Stimulated activated naive CD4-positive, alpha-beta T cell treated with Interleukin-2 at 50 U/mL for 16 hours (primary cell): Measurements from ENCODE around the gene PCDHA12.
"Not testable (repeated sequence)": the region's sequence is repeated elsewhere in the genome, so short reads cannot be mapped to it uniquely, and the experiment has no call there.

Experiments
- DNase-seq: peaks from one replicate; lab custom pipeline; 2025; lab: John Stamatoyannopoulos, UW

Gene PCDHA12

DNA sequence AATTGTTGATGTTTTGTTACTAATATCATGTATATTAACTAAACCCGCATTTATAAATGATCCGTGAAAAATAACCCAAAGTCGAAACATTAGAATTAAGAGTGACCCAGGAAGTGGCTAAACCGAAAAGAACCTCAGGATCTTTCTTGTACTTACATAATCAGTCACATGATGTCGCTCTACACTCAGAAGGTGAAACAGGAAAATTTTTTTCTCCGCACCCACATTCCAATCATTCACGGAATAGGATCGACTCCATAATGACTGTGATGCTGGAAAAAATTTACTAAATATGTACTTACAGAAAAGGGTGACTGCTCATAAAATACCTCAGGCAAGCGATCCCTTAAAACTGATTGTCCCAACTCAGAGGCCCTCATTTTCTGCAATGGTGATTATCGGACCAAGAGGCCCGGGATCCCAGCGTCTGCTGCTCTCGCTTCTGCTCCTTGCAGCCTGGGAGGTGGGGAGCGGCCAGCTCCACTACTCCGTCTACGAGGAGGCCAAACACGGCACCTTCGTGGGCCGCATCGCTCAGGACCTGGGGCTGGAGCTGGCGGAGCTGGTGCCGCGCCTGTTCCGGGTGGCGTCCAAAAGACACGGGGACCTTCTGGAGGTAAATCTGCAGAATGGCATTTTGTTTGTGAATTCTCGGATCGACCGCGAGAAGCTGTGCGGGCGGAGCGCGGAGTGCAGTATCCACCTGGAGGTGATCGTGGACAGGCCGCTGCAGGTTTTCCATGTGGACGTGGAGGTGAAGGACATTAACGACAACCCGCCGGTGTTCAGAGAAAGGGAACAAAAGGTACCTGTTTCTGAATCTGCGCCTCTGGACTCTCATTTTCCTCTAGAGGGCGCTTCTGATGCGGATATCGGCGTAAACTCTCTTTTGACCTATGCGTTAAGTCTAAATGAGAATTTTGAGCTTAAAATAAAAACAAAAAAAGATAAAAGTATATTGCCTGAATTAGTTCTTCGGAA, at the start of gene PCDHA12:
Gene PCDHA12 (plus strand): TSS at position 224 of the 981 bp plus-strand sequence. CDS start 165 bp downstream, at position 389.
- DNase-seq: no peak

DNA sequence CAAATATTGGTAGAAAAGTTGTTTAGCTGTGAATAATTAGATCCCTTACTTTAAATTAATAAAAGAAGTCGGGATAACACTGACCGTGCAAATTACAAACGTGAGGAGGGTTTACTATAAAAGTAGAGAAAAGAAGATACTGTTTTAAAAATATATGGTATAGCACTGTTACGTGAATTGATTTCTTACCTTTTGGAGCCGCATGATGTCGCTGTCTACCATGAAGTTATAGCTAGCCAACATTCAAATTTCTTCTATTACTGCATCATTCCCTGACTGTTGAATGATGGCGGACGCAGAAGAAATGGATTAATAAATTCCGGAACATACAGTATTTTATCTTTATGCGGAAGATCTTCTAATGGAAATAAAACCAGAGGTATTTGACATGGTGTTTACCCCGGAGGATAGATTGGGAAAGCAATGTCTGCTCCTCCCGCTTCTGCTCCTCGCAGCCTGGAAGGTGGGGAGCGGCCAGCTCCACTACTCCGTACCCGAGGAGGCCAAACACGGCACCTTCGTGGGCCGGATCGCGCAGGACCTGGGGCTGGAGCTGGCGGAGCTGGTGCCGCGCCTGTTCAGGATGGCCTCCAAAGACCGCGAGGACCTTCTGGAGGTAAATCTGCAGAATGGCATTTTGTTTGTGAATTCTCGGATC, 47.3 kb upstream of the PCDHA12 start, which contains the start of gene PCDHA6:
Gene PCDHA6 (plus strand): TSS at position 257 of the 658 bp plus-strand sequence. CDS start 132 bp downstream, at position 389.
- no peak for DNase-seq

DNA sequence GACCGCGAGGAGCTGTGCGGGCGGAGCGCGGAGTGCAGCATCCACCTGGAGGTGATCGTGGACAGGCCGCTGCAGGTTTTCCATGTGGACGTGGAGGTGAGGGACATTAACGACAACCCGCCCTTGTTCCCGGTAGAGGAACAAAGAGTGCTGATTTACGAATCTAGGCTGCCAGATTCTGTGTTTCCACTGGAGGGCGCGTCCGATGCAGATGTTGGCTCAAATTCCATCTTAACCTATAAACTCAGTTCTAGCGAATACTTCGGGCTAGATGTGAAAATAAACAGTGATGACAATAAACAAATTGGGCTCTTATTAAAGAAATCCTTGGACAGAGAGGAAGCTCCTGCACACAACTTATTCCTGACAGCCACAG, 46.8 kb upstream of the PCDHA12 start:
- no peak for DNase-seq

DNA sequence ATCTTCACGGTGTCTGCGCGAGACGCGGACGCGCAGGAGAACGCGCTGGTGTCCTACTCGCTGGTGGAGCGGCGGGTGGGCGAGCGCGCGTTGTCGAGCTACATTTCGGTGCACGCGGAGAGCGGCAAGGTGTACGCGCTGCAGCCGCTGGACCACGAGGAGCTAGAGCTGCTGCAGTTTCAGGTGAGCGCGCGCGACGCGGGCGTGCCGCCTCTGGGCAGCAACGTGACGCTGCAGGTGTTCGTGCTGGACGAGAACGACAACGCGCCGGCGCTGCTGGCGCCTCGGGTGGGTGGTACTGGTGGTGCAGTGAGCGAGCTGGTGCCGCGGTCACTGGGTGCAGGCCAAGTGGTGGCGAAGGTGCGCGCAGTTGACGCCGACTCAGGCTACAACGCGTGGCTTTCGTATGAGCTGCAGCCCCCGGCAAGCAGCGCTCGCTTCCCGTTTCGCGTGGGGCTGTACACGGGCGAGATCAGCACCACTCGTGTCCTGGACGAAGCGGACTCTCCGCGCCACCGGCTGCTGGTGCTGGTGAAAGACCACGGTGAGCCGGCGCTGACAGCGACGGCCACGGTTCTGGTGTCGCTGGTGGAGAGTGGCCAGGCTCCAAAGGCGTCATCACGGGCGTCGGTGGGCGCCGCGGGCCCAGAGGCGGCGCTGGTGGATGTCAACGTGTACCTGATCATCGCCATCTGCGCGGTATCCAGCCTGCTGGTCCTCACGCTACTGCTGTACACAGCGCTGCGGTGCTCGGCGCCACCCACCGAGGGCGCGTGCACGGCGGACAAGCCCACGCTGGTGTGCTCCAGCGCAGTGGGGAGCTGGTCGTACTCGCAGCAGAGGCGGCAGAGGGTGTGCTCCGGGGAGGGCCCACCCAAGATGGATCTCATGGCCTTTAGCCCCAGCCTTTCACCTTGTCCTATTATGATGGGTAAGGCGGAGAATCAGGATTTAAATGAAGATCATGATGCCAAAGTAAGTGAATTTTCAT, 45.3 kb upstream of the PCDHA12 start:
- DNase-seq: not testable (repeated sequence)

GRCh38 chr5:140833993-140834392, 41.1 kb upstream of the PCDHA12 start, which contains the start of gene PCDHA7:
TSS of gene PCDHA7 (plus strand) at chr5:140834269. CDS start at chr5:140834384, 115 bp downstream.
- no peak for DNase-seq

- not testable (repeated sequence) for DNase-seq
Measured at GRCh38 chr5:140834439-140835008, 40.6 kb upstream of the PCDHA12 start.

DNA sequence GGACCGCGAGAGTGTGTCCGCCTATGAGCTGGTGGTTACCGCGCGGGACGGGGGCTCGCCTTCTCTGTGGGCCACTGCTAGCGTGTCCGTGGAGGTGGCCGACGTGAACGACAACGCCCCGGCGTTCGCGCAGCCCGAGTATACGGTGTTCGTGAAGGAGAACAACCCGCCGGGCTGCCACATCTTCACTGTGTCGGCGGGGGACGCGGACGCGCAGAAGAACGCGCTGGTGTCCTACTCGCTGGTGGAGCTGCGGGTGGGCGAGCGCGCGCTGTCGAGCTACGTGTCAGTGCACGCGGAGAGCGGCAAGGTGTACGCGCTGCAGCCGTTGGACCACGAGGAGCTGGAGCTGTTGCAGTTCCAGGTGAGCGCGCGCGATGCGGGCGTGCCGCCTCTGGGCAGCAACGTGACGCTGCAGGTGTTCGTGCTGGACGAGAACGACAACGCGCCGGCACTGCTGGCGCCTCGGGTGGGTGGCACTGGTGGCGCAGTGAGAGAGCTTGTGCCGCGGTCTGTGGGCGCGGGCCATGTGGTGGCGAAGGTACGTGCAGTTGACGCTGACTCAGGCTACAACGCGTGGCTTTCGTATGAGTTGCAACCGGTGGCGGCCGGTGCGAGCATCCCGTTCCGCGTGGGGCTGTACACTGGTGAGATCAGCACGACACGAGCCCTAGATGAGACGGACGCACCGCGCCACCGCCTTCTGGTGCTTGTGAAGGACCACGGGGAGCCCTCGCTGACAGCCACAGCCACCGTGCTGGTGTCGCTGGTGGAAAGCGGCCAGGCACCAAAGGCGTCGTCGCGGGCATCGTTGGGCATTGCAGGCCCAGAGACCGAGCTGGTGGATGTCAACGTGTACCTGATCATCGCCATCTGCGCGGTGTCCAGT, 39.2 kb upstream of the PCDHA12 start:
- DNase-seq: no peak

DNA sequence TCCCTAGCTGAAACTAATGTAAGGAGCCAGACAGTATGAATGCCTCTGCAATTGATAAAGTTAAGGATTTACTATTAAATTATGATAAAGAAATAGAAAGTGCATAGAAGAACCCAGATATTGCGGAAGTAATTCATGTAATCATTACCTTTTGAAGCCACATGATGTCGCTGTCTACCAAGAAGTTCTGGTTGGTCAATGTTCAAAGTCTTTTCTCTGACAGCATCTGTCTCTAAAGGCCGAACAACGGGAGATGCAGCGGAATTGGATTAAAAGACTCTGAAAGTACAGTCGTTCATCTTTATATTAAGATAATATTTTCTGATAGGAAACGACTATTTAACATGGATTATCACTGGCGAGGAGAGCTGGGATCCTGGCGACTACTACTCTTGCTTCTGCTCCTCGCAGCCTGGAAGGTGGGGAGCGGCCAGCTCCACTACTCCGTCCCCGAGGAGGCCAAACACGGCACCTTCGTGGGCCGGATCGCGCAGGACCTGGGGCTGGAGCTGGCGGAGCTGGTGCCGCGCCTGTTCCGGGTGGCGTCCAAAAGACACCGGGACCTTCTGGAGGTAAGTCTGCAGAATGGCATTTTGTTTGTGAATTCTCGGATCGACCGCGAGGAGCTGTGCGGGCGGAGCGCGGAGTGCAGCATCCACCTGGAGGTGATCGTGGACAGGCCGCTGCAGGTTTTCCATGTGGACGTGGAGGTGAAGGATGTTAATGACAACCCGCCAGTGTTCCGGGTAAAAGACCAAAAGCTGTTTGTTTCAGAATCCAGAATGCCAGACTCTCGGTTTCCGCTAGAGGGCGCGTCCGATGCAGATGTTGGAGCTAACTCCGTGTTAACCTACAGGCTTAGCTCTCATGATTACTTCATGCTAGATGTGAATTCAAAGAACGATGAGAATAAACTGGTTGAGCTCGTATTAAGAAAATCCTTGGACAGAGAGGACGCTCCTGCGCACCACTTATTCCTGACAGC, 33.8 kb upstream of the PCDHA12 start, which contains the start of gene PCDHA8:
Gene PCDHA8 (plus strand): TSS at position 210 of the 985 bp plus-strand sequence. CDS start 135 bp downstream, at position 345.
- no peak for DNase-seq

GRCh38 chr5:140842798-140843733, 32.0 kb upstream of the PCDHA12 start:
- no peak for DNase-seq

DNA sequence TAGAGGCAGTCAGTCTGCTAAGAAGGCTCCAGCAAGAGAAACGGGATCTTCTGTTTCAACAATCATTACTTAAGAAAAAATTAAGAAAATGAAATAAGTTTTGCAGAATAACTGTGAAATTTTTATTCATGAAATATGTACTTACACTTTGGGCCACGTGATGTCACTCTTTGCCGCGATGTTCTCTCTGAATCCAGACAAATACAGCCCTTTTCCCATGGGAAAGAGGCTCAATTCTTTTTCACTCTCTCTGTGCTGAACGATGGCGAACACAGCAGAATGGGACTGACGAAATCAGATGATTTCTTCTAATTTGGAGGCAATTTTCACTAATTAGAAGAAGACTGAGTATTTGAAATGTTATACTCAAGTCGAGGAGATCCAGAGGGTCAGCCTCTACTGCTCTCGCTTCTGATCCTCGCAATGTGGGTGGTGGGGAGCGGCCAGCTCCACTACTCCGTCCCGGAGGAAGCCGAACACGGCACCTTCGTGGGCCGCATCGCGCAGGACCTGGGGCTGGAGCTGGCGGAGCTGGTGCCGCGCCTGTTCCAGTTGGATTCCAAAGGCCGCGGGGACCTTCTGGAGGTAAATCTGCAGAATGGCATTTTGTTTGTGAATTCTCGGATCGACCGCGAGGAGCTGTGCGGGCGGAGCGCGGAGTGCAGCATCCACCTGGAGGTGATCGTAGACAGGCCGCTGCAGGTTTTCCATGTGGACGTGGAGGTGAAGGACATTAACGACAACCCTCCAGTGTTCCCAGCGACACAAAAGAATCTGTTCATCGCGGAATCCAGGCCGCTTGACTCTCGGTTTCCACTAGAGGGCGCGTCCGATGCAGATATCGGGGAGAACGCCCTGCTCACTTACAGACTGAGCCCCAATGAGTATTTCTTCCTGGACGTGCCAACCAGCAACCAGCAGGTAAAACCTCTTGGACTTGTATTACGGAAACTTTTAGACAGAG, 26.7 kb upstream of the PCDHA12 start, which contains the start of gene PCDHA9:
Gene PCDHA9 (plus strand): TSS at position 244 of the 964 bp plus-strand sequence. CDS start 114 bp downstream, at position 358.
- not testable (repeated sequence) for DNase-seq

DNA sequence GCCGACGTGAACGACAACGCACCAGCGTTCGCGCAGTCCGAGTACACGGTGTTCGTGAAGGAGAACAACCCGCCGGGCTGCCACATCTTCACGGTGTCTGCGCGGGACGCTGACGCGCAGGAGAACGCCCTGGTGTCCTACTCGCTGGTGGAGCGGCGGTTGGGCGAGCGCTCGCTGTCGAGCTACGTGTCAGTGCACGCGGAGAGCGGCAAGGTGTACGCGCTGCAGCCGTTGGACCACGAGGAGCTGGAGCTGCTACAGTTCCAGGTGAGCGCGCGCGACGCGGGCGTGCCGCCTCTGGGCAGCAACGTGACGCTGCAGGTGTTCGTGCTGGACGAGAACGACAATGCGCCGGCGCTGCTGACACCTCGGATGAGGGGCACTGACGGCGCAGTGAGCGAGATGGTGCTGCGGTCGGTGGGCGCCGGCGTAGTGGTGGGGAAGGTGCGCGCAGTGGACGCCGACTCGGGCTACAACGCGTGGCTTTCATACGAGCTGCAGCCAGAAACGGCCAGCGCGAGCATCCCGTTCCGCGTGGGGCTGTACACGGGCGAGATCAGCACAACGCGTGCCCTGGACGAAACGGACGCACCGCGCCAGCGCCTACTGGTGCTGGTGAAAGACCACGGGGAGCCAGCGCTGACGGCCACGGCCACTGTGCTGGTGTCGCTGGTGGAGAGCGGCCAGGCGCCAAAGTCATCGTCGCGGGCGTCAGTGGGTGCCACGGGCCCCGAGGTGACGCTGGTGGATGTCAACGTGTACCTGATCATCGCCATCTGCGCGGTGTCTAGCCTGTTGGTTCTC, 25.1 kb upstream of the PCDHA12 start:
- DNase-seq: not testable (repeated sequence)

- DNase-seq: no peak
Measured at GRCh38 chr5:140855772-140856674, 19.1 kb upstream of the PCDHA12 start, which contains the start of gene PCDHA10. TSS of gene PCDHA10 (plus strand) at chr5:140855897. CDS start at chr5:140856049, 152 bp downstream.

DNA sequence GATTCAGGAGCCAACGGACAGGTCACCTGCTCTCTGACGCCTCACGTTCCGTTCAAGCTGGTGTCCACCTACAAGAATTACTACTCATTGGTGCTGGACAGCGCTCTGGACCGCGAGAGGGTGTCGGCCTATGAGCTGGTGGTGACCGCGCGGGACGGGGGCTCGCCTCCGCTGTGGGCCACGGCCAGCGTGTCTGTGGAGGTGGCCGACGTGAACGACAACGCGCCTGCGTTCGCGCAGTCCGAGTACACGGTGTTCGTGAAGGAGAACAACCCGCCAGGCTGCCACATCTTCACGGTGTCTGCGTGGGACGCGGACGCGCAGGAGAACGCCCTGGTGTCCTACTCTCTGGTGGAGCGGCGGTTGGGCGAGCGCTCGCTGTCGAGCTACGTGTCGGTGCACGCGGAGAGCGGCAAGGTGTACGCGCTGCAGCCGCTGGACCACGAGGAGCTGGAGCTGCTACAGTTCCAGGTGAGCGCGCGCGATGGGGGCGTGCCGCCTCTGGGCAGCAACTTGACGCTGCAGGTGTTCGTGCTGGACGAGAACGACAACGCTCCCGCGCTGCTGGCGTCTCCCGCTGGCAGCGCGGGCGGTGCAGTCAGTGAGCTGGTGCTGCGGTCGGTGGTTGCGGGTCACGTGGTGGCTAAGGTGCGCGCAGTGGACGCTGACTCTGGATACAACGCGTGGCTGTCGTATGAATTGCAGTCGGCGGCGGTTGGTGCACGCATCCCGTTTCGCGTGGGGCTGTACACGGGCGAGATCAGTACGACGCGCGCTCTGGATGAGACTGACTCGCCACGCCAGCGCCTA, 17.7 kb upstream of the PCDHA12 start:
- no peak for DNase-seq

DNA sequence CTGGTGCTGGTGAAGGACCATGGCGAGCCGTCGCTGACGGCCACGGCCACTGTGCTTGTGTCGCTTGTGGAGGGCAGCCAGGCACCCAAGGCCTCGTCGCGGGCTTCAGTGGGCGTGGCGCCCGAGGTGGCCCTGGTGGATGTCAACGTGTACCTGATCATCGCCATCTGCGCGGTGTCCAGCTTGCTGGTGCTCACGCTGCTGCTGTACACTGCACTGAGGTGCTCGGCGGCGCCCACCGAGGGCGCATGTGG, 17.2 kb upstream of the PCDHA12 start:
- no peak for DNase-seq
